Ovary (tissue), 3 donors: ENCODE data around the gene TMA7.

ENCODE experiments used
- EP300 ChIP-seq: sonication (generic); formaldehyde crosslinking; IDR thresholded peaks from one replicate; pipeline ENCODE4 v1.6.1; 2017; ENCODE audit warnings: antibody characterized with exemption
- POLR2A ChIP-seq: fragments of 450-650 bp; IDR thresholded peaks from one replicate; pipeline ENCODE4 v1.6.1; 2017; ENCODE audit warnings: antibody characterized with exemption, mild to moderate bottlenecking, moderate library complexity
- TF ChIP-seq, protein P1 (sequence below), 3 donors: fragments of 450-650 bp in 2 of 3; fragments of 200-600 bp in 1 of 3; IDR thresholded peaks; one replicate each; pipeline versions ENCODE4 v1.5.1 to v1.8.0; 2016 to 2022; ENCODE audit warnings: antibody characterized with exemption in 3 of 3, mild to moderate bottlenecking in 1 of 3
- donor health status: DM: no; HTN: no; CAD: no.

DNA sequence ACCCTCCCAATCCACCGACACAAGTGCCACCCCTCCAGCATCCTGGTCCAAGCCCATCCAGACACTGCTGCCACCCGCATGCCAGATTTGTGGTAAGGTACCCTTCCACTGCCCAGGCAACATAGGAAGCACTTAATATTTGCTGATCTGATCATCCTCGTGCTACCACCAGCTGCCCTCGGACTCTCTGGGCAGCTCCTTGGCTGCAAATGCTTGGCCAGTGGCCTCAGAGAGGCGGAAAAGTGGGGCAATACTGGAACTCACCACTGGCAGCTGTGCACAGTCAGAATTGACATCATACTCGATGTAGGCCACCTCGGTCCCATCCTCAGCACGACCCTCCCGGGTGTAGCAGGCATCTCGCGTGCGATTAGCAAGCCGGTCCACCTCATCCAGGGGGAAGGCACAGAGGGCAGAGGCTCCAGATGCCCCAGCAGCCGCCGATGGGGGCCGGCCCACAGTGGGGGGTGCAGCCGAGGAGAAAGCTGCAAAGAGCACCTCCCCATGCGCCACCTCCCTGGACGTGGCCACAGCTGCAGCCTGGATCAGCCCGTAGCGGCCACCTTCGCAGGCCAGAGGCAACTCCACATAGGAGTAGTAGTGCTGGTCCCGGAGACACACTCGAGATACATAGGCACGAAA lies 16.7 kb upstream of the TMA7 start:
- TF ChIP-seq, protein P1, sequence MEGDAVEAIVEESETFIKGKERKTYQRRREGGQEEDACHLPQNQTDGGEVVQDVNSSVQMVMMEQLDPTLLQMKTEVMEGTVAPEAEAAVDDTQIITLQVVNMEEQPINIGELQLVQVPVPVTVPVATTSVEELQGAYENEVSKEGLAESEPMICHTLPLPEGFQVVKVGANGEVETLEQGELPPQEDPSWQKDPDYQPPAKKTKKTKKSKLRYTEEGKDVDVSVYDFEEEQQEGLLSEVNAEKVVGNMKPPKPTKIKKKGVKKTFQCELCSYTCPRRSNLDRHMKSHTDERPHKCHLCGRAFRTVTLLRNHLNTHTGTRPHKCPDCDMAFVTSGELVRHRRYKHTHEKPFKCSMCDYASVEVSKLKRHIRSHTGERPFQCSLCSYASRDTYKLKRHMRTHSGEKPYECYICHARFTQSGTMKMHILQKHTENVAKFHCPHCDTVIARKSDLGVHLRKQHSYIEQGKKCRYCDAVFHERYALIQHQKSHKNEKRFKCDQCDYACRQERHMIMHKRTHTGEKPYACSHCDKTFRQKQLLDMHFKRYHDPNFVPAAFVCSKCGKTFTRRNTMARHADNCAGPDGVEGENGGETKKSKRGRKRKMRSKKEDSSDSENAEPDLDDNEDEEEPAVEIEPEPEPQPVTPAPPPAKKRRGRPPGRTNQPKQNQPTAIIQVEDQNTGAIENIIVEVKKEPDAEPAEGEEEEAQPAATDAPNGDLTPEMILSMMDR (IDR thresholded peaks at IDR 0.05): no peak
- TF ChIP-seq POLR2A: no peak
- TF ChIP-seq EP300: no peak
